PFSK-1 (cell line): ENCODE data around the gene GPATCH8.

ENCODE experiments used
- POLR2AphosphoS5 ChIP-seq: IDR thresholded peaks from 2 replicates; pipeline ENCODE4 v1.6.1; 2012; ENCODE audit warnings: low read depth, mild to moderate bottlenecking, control low read depth, low read length, moderate library complexity
- SIN3A ChIP-seq: IDR thresholded peaks from 2 replicates; pipeline ENCODE4 v1.6.1; 2012; ENCODE audit warnings: mild to moderate bottlenecking, low read length, moderate library complexity, borderline replicate concordance; ENCODE audit not compliant: insufficient read depth
- TF ChIP-seq, protein P1 (sequence below), 2 experiments: IDR thresholded peaks; 2 replicates each; pipeline versions ENCODE4 v1.6.1 to v1.8.0; 2011 to 2012; ENCODE audit warnings: low read depth in 2 of 2, low read length in 2 of 2, control low read depth in 1 of 2, inconsistent platforms in 1 of 2, mild to moderate bottlenecking in 1 of 2, moderate library complexity in 1 of 2; ENCODE audit not compliant: insufficient read depth in 1 of 2

DNA sequence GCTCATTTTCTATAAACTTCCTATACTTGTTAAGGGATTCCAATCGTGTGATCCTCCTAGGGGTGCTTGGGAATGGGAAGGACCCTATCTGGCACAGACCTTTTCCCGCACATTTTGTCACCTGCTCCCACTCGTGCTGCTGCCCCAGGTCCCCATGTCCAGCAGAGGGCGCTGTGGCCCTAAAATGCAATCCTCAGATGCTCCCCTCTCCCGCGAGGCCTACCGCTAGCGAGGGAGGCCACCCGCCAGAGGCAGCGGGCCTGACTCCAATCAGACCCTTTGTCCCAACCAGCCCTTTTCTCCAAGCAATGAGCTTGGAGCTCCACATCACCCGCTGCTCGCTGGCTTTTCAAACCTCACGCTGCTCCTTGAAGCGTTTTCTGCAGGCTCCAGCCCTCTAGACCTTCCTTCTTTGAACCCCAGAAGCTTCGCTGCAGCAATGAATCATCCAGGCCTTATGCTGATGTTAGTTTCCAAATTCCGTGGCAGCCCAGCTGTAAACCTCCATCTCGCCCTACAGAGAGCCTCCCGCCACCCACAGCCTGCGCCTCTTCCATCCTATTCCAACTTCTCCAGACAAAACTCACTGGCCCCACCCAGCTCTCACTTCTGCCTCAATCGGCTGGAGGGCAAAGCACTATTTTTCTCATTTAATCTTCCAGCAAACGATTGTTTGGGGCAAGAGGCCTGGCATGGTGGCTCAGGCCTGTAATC lies 30.5 kb upstream of the GPATCH8 start:
- TF ChIP-seq, protein P1, sequence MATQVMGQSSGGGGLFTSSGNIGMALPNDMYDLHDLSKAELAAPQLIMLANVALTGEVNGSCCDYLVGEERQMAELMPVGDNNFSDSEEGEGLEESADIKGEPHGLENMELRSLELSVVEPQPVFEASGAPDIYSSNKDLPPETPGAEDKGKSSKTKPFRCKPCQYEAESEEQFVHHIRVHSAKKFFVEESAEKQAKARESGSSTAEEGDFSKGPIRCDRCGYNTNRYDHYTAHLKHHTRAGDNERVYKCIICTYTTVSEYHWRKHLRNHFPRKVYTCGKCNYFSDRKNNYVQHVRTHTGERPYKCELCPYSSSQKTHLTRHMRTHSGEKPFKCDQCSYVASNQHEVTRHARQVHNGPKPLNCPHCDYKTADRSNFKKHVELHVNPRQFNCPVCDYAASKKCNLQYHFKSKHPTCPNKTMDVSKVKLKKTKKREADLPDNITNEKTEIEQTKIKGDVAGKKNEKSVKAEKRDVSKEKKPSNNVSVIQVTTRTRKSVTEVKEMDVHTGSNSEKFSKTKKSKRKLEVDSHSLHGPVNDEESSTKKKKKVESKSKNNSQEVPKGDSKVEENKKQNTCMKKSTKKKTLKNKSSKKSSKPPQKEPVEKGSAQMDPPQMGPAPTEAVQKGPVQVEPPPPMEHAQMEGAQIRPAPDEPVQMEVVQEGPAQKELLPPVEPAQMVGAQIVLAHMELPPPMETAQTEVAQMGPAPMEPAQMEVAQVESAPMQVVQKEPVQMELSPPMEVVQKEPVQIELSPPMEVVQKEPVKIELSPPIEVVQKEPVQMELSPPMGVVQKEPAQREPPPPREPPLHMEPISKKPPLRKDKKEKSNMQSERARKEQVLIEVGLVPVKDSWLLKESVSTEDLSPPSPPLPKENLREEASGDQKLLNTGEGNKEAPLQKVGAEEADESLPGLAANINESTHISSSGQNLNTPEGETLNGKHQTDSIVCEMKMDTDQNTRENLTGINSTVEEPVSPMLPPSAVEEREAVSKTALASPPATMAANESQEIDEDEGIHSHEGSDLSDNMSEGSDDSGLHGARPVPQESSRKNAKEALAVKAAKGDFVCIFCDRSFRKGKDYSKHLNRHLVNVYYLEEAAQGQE (IDR thresholded peaks at IDR 0.05; ENCODE audit: insufficient read depth in 1 of 2, low read depth in 2 of 2, low read length in 2 of 2) = no peak
- no peak for TF ChIP-seq SIN3A
- no peak for TF ChIP-seq POLR2AphosphoS5
